ENCODE measurements around the gene C1QTNF8.

C1QTNF8 gene

GRCh38 chr16:1119129-1119528 is 23.1 kb upstream of the C1QTNF8 start:
- no peak for TF ChIP-seq CTCF (IDR thresholded peaks at IDR 0.05; ENCODE audit: insufficient read depth, low read length, poor library complexity, severe bottlenecking)
- no peaks in the 10 kb centered on the region; the same call in 1 of the 2 replicates for H3K27me3 ChIP-seq (replicated peaks; ENCODE audit: control insufficient read depth, insufficient read depth, low read length)

GRCh38 chr16:1117926-1118325 is 21.9 kb upstream of the C1QTNF8 start:
- no peak overlapping the region for H3K4me3 ChIP-seq (replicated peaks; ENCODE audit: low read depth, low read length)
- no peaks in the 10 kb centered on the region for H3K36me3 ChIP-seq (ENCODE audit: control insufficient read depth, insufficient read depth, low read length)
- H3K27me3 ChIP-seq (replicated peaks; ENCODE audit: control insufficient read depth, insufficient read depth, low read length) = no peaks in the 10 kb centered on the region; the same call in 1 of the 2 replicates
- no peak for TF ChIP-seq CTCF (IDR thresholded peaks at IDR 0.05; ENCODE audit: insufficient read depth, low read length, poor library complexity, severe bottlenecking)
- no peak for DNase-seq (ENCODE audit: extremely low read depth, insufficient read length)

More at GRCh38 chr16:1119129-1119528, 23.1 kb upstream of the C1QTNF8 start:
- DNase-seq (ENCODE audit: extremely low read depth, insufficient read length) = no peak
- H3K4me3 ChIP-seq (replicated peaks; ENCODE audit: low read depth, low read length) = no peak overlapping the region
- H3K36me3 ChIP-seq (ENCODE audit: control insufficient read depth, insufficient read depth, low read length) = no peaks in the 10 kb centered on the region

GRCh38 chr16:1117176-1117900 is 21.3 kb upstream of the C1QTNF8 start:
- no peak for TF ChIP-seq CTCF (IDR thresholded peaks at IDR 0.05; ENCODE audit: insufficient read depth, low read length, poor library complexity, severe bottlenecking)
- no peak for DNase-seq (ENCODE audit: extremely low read depth, insufficient read length)
- no peak overlapping the region for H3K4me3 ChIP-seq (replicated peaks; ENCODE audit: low read depth, low read length)
- no peaks in the 10 kb centered on the region for H3K36me3 ChIP-seq (ENCODE audit: control insufficient read depth, insufficient read depth, low read length)
- no peaks in the 10 kb centered on the region for H3K27me3 ChIP-seq (replicated peaks; ENCODE audit: control insufficient read depth, insufficient read depth, low read length)

- no peak for DNase-seq (ENCODE audit: extremely low read depth, insufficient read length)
- Histone ChIP-seq H3K36me3 (ENCODE audit: control insufficient read depth, insufficient read depth, low read length) (no peaks in the 10 kb centered on the region), H3K27me3 (replicated peaks; ENCODE audit: control insufficient read depth, insufficient read depth, low read length) (no peaks in the 10 kb centered on the region), H3K4me3 (replicated peaks; ENCODE audit: low read depth, low read length) (no peak overlapping the region)
- TF ChIP-seq CTCF (IDR thresholded peaks at IDR 0.05; ENCODE audit: insufficient read depth, low read length, poor library complexity, severe bottlenecking) = no peak
Measured at GRCh38 chr16:1116693-1117077, 20.6 kb upstream of the C1QTNF8 start.

GRCh38 chr16:1113889-1114526 is 18.0 kb upstream of the C1QTNF8 start:
- TF ChIP-seq CTCF (IDR thresholded peaks at IDR 0.05; ENCODE audit: insufficient read depth, low read length, poor library complexity, severe bottlenecking) = no peak
- Histone ChIP-seq H3K27me3 (replicated peaks; ENCODE audit: control insufficient read depth, insufficient read depth, low read length) (no peaks in the 10 kb centered on the region), H3K36me3 (ENCODE audit: control insufficient read depth, insufficient read depth, low read length) (no peaks in the 10 kb centered on the region)

More at GRCh38 chr16:1113889-1114526, 18.0 kb upstream of the C1QTNF8 start:
- no peak overlapping the region for H3K4me3 ChIP-seq (replicated peaks; ENCODE audit: low read depth, low read length)
- DNase-seq (ENCODE audit: extremely low read depth, insufficient read length) = no peak

Data from GM06990 (cell line).